ENCODE results near the gene ABCC1. TPM values are rescaled to one million over a fixed set of nuclear protein-coding genes. Genes with fewer than 3 reads are reported as not detected.
A peak's percentile ranks its signal among the peaks of the same experiment; 100 is the strongest.
"Not testable (repeated sequence)": the region's sequence is repeated elsewhere in the genome, so short reads cannot be mapped to it uniquely, and the experiment has no call there.

ABCC1 gene
- total RNA-seq, 1 donor from 2014 or later = 7.2 TPM

GRCh38 chr16:15946257-15947044 lies 3.0 kb upstream of the ABCC1 start:
- no peak for DNase-seq (ENCODE audit: low read depth)

GRCh38 chr16:15947983-15948509 lies 1.4 kb upstream of the ABCC1 start:
- DNase-seq (ENCODE audit: low read depth) = no peak

DNA sequence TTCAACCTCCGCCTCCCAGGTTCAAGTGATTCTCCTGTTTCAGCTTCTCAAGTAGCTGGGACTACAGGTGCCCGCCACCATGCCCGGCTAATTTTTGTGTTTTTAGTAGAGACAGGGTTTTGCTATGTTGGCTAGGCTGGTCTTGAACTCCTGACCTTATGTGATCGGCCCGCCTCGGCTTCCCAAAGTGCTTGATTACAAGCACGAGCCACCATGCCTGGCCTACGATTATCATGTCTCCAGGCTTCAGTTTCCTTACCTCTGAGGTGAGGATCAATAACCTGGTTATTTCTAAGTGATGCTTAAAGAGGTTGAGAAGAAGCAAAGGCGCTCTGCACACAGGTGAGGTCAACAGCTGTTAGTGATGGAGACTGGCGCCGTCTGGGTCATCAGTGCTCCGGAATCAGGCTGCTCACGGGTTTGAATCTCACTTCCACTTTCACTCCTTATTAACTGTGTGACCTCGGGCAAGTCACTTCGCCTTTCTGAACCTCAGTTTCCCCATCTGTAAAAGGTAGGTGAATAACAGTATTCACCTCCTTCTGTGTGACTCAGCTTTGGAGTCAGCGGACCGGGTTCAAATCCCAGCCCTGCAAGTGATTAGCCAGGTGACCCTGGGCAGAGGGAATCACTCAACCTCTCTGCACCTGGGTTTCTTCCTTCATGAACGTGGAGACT lies 745 bp upstream of the ABCC1 start:
- DNase-seq (ENCODE audit: low read depth) = no peak

DNA sequence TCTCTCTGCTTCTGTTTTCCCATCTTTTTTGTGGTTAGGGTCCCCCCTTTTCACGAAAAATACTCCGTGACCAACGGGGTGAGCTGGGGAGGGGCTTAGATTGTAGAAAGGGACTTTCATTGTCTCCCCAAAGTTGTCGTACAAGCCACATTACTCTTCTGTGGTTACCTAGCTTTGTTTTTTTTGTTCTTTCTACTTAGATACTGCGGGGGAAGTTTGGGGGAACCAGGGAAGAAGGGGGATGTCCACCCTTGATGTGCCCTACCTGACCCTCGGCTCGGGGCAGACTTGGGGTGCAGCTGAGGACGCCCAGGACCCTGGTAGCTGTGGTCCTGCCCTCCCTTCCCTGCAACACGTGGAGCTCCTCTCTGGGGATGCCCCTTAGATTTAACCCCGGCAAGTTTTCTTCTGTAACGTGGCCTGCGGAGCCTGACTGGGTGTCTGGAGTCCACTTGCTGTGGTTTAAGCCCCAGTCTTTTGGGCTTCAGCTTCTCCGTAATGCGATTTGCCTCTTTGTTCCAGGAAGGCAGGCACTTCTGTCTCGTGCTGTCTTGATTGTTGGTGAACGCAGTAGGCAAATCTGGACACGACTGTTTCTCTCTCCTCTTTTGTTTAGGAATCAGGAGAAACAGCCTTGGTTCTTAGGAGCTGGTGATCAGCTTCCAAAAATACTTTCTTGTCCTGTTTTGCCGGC lies 892 bp downstream of the ABCC1 start:
- peak; percentile 52 for DNase-seq (ENCODE audit: low read depth)

GRCh38 chr16:15950869-15951268 lies 1.5 kb downstream of the ABCC1 start:
- DNase-seq (ENCODE audit: low read depth) = no peak

- DNase-seq (ENCODE audit: low read depth) = no peak
Observed at GRCh38 chr16:15951852-15952251, 2.4 kb downstream of the ABCC1 start.

DNA sequence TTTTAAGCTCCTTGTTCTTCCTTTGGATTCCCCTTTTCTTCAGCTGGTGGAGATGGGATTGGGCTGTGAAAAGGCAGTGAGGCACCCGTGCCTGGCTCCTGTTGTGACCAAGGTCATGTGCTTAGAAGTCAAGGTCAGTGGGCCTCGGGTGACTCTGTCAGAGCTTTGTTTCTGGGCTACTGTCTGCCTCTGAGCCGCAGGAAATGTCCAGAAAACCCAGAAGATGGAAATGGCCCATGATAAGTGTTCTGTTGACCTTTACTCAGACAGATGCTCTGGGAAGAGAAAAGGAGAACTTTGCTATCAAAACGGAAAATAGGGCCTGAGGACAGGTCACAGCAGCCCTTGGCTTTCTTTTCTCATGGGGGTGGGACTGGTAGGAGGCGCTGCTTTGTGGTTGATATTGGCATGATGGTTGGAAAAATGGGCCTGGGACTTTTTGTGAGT lies 2.9 kb downstream of the ABCC1 start:
- DNase-seq (ENCODE audit: low read depth) = no peak

DNA sequence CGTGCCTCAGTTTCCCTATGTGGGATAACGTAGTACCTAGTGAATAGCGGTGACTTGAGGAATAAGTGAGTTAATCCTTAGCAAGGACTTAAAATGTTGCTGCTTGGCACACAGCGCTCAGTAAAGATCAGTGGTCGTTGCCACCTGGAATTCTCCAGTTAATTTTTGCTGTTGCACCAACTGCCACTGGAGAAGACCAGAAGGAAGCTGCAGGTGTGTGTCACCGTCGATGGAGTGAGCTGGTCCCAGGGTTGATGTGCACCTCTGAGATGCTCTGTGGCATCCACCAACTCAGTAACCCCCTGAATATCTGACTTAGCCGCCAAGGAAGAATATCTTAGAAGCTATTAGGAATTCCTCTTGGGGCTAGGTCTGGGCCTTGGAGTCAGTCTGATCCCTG lies 4.1 kb downstream of the ABCC1 start:
- no peak for DNase-seq (ENCODE audit: low read depth)

- DNase-seq (ENCODE audit: low read depth) = no peak
Observed at GRCh38 chr16:15953929-15954813, 4.8 kb downstream of the ABCC1 start.

DNA sequence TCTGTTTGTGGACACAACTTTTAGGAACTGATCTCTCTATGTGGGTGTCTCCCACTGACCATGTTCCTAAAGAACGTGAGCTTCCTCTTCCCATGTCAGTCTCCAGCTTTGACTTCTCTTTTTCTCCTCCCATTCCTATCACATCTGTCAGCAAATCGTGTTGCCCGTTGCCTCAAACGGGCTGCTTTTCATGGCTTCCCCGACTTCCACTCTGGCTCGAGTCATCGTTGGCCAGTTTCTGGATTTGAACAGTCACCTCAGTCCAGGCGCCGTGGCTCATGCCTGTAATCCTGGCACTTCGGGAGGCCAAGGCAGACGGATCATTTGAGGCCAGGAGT lies 5.4 kb downstream of the ABCC1 start:
- DNase-seq (ENCODE audit: low read depth) = no peak

- DNase-seq (ENCODE audit: low read depth) = peak; percentile 14
Observed at GRCh38 chr16:15955425-15955824, 6.0 kb downstream of the ABCC1 start.

- not testable (repeated sequence) for DNase-seq (ENCODE audit: low read depth)
Observed at GRCh38 chr16:15956106-15956505, 6.7 kb downstream of the ABCC1 start.

DNA sequence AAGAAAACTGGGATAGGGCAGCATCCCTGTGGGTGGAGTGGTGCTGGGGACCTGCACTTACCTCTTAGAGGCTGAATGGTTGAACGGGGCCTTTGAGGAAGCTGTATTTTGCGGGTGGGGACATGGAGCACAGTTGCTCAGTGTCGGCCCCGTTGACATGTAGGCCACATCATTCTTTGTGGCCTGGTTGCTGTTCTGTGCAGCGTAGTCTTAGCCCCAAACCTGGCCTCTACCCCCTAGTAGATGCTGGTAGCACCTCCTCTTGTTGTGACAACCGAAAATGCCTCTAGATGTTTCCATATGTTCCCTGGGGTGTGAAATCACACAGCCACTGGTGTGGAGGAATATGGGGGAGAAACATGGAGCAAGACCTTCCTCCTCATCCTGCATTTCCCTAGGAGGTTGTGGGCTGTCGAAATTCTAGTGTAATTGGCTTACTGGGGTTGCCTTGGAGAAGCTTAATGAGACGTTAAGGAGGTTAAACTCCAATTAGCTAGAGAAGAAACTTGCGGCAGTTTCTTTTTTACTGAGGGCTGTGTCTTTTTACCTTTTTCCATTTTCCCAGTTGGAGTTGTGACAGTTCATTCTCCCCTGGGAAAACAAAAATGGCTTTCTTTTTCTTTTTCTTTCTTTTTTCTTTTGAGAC lies 9.4 kb downstream of the ABCC1 start:
- no peak for DNase-seq (ENCODE audit: low read depth)

DNA sequence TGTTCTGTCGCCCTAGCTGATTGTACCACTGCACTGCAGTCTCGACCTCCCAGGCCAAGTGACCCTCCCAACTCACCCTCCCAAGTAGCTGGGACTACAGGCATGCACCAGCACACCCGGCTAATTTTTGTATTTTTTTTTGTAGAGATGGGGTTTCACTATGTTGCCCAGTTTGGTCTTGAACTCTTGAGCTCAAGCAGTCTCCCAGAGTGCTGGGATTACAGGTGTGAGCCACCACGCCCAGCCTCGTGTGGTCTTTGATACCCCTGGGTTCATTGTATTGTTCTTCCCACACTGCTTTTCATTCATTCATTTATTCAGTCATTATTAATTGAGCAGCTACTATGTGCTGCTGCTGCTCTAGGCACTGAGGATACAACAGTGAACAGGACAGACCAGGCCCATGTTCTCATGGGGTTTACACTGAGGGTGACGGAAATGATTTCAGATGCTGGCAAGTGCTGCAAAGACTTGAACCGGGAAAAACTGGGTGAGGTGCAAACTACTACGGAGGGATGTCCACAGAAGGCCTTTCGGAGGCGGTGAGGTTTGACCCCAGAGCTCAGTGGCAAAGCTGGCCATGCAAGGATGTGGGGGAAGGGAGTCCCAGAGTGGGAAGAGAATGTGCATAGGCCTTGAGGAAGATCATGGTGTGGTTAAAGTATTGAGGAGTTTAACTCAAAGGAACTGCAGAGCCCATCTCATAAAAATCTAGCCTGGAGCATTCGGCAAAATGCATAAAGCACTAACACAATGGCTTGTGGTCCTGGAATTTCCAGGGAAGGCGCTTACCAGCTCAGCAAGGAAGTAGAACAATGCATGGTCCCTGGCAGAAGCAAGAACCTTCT lies 10.9 kb downstream of the ABCC1 start:
- DNase-seq (ENCODE audit: low read depth) = no peak

GRCh38 chr16:15961060-15961511 lies 11.7 kb downstream of the ABCC1 start:
- DNase-seq (ENCODE audit: low read depth) = no peak

DNA sequence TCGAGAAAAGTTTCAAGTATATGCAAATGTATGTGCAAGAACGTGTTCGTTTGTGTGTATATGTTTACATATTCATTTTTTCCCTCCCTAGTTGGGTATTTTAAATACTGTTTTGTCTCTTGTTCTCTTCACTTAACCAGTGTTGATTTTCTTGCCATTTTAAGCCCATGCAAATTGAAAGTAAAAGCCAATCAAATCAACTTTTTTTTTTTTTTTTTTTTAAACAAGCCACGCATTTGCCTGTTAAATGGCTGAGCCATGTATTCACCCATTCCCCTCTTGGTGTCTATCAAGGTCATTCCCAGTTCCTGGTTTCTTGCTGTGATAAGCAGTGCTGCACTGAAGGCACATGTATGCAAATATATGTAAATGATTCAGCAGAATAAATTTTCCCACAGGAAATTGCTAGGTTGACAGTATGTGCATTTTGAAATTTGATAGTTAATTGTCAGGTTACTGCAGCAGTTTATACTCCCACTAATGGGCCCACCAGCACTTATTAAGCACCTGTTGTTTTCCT lies 12.2 kb downstream of the ABCC1 start:
- no peak for DNase-seq (ENCODE audit: low read depth)

DNA sequence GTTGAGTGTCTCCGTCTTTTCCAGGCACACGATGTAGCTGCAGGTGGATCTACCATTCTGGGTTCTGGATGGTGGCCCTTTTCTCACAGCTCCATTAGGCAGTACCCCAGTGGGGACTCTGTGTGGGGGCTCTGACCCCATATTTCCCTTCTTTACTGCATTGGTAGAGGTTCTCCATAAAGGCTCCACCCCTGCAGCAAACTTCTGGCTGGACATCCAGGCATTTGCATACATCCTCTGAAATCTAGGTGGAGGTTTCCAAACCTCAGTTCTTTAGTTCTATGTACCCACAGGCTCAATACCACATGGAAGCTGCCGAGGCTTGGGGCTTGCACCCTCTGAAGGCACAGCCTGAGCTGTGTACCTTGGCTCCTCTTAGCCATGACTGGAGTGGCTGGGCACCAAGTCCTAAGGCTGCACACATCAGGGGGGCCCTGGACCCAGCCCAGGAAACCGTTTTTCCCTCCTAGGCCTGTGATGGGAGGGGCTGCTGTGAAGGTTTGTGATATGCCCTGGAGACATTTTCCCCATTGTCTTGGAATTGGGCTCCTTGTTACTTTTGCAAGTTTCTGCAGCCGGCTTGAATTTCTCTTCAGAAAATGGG lies 14.0 kb downstream of the ABCC1 start:
- DNase-seq (ENCODE audit: low read depth) = no peak

GRCh38 chr16:15966420-15966819 lies 17.0 kb downstream of the ABCC1 start:
- no peak for DNase-seq (ENCODE audit: low read depth)

Data from myocyte (in vitro differentiated cells).